ENCODE data around the gene ELL.
"Not testable (repeated sequence)": the region's sequence is repeated elsewhere in the genome, so short reads cannot be mapped to it uniquely, and the experiment has no call there.

Gene ELL

DNA sequence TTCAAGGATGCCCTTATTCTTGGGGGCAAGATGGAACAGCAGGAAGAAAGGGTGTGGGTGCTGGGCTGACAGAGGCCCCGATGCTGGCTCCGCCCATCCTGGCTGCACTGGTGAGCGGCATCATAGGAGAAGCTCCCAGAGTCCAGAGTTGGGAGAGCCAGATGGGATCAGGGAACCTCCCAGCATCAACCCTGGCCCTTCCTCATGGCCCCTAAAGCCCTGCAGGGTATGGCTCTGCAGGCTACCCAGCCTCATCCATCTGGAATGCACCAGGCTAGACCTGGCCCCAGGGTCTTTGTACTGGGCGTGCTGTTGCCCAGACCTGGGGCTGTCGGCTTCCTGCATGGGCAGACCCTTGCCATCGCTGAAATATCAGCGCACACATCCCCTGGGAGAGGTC is 7.9 kb upstream of the ELL start:
- no peak for DNase-seq

DNA sequence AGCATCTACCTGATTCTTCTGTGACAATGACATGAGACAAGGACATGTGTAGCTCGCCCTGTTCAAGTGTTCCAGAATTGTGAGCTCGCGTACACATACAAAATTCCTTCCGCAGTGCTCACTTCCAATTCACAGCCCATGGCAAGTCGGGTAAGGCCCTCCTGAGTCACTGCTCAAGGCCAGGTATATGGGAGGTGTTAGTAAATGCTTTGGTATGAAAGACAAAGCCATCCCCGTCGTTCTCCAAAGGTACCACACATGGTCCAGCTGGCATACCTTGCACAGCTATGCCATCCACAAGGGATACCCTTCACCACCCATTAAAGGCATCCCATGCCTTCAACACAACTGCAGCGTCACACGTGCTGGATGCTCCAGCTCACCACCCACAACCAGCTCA is 4.4 kb upstream of the ELL start:
- no peak for DNase-seq

DNA sequence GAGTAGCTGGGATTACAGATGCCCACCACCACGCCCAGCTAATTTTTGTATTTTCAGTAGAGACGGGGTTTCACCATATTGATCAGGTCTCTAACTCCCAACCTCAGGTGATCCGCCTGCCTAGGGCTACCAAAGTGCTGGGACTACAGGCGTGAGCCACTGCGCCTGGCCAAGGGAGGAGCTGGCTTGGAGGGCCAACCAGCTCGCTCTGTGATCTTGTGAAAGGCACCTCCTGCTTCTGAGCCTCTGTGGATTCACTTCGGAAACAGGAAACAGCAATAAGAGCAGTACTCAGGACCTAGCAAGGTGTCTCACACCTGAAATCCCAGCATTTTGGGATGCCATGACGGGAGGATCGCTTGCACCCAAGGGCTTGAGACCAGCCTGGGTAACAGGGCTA is 2.0 kb upstream of the ELL start:
- no peak for DNase-seq

DNA sequence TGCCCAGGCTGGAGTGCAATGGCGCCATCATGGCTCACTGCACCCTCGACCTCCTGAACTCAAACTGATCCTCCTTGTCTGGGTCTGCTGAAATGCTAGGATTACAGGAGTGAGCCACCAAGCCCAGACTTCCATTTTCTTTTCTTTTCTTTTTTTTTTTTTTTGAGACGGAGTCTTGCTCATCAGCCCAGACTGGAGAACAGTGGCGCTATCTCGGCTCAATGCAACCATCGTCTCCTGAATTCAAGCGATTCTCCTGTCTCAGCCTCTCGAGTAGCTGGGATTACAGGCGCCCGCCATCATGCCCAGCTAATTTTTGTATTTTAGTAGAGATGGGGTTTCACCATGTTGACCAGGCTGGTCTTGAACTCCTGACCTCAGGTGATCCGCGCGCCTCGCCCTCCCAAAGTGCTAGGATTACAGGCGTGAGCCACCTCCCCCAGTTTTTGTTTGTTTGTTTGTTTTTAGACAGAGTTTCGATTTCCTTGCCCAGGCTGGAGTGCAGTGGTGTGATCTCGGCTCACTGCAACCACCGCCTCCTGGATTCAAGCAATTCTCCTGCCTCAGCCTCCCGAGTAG is 1.1 kb upstream of the ELL start:
- not testable (repeated sequence) for DNase-seq

DNA sequence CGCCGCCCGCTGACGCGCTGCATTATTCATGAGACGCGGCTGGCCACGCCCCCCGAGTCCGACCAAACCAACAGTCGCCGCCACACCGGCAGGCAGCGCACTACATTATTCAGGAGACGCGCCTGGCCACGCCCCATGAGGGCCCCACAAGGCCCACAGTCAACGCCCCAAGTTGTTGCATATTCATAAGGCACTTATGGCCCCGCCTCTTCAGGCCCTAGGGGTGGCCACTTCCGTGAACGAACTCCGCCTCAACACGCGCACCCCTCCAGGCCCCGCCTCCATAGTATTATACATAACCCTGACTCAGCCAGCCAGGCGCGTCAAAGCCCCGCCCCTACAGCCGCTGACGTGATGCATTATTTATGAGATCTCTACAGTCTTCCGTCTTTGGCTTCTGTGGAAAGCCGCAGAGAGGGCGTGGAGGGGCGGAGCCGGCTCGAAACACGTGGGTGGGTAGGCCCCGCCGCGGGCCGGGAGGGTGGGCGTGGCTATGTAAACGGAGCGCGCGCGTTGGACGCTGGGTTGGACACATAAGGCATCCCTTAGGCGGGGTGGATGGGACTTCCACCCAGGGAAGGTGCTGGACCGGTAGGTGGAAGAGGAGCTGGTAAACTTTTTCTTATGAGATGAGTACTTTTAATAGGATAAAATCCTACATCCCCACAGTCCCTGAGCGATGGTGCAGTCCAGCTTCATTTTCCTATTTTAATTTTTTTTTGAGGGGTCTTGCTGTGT is 423 bp upstream of the ELL start:
- peak; percentile 100 for DNase-seq

DNA sequence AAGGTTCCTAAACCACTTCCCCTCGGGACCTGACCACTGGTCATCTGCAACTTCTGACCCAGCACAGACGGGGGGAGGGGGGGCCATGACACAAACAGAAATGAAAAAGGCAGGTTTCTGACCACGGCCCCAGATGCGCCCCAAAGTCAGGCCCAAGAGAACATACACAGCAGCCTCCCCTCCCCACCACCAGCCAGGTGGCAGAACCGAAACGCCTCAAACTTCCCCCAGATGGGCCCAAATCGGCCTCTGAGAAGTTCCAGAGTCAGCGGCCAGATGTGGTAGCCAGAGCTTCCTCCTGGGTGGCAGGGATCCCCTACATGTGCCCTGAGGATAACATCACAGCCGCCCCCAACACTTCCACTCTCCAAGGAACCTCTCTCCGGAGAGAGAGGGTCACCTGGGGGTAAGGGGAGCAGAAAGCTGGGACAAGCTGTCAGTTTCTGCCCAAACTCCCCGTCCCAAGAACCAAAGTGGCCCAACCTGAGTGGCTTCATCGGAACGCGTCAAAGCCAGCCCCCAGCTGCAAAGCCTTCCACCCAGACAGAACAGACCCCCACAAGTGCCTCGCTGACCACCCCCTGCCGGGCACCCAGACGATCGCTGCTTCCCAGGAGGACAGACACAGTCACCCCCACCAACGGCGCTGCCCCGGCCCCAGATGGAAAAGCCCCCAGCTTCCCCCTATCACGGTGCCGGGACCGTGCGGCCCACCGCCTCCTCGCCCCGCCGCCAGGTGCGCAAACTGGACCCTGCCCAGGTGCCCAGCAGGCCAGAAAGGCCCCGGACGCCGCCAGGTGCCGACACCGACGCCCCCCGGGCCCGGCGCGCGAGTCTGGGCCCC is 800 bp downstream of the ELL start:
- peak; percentile 21 for DNase-seq

DNA sequence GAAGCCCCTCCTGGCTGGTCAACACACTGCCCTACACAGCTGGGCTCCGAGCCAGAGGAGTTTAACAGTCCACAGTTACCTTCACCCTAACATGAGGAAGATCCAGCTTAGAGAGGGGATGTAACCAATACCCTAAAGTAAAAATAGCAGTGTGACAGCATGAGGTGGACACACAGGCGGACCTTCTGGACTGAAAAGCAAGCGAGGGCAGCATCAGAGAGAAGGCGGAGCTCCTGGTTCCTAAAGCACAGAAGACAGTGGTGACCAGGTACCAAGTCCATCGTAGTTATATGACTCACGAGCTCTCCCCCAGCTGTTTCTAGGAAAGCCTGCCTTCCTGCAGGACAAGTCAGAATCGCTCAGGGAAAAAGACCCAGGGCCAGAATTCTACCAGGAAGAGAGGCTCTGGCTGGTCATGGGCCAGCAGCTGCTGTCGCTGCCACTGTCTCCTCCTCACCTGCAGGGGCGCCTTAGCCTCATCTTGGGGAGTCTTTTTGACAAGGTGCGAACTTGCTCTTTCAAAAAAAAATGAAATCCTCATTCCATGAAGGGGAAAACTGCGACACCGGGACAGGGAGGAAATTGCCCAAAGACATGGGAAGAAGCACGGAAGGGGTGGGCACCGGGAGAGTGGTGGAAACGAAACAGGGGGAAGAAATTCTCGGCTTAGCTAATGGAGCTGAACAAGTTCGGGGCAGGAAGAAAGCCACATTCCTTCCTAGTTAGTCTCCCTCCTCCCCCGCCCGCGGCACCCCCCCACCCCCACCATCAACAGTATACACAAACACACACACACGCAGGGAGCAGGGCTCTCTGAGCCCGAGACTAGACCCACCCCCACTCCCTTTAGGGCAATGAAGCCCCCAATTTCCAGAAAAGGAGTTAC is 1.7 kb downstream of the ELL start:
- peak; percentile 60 for DNase-seq

DNA sequence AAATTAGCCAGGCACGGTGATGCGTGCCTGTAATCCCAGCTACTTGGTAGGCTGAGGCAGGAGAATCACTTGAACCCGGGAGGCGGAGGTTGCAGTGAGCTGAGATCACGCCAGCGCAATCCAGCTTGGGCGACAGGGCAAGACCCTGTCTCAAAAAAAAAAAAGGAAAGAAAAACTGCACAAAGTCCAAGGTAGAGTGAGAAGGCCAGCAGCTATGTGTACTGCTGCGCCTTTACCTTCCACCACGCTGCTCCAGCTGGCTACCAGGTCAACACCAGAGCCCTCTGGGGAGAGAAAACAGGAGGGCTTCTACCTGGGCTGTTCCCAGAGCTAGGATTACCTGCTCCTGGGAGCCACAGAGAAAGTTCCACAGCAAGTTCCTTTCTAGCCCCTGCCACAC is 3.2 kb downstream of the ELL start:
- no peak for DNase-seq

DNA sequence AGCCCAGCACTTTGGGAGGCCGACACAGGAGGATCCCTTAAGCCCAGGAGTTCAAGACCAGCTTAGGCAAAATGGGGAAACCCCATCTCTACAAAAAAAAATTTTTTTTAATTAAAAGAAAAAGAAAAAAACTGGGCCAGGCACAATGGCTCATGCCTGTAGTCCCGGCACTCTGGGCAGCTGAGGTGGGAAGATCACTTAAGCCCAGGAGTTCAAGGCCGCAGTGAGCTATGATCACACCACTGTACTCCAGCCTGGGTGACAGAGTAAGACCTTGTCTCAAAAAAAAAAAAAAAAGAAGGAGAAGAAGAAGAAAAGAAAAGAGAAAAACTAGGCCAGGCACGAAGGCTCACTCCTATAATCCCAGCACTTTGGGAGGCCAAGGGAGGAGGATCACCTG is 4.3 kb downstream of the ELL start:
- no peak for DNase-seq

DNA sequence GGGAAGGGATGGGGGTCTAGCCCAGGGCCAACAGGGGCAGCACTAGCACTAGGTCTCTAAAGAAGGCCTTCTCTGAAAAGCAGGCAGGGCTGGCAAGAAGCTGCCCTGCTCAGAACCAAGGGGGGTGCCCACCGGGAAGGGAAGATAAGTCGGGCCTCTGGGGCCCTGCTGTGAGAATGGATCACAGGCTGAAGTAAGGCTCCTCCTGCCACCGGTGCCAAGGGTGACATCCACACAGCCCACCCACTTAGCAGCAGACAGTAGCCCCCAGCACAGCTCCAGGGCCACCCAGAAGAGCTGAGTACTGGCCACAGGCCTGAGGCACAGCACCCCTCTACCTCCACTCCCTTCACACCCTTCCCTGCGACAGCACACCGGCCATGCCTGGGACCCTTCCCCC is 5.9 kb downstream of the ELL start:
- no peak for DNase-seq

DNA sequence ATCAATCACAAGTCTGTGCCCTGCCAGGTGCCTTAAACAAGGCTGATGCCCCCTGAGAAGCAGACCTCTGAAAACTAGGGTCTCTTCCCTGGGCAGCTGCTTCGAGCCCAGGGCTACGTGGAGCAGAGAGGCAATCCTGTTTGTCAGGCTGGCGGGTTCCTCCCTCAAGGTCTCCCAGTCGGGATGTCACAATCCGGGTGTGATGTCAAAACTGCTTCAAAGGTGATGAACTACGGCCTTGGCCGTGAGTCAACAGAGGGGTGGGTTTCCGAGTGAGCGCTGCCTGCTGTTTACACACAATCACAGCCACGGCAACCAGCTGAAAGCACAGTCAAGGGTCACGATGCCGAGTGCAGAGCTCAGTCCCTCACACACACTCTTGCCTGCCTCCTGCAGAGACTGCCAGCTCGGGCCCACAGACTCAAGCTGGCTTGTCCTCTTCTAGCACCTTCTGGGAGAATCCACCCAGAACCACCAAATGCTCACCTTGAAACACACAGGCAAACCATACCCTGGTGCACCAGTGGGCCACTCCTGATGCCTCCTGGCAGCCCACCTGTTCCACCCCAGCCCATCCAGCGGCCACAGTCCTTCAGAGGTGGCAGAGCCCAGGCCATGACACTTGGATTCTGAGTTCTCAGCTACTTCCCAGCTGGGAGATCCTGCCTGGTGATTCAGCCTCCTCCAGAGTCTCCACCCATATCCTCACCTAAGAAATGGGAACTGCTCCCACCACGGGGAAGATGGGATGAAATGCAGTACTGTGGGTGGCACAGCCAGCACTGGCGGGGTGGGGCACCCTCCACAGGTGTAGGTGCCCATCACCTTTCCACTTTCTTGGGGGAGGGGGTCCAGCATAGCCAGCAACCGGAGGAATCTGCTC is 6.8 kb downstream of the ELL start:
- peak; percentile 43 for DNase-seq

DNA sequence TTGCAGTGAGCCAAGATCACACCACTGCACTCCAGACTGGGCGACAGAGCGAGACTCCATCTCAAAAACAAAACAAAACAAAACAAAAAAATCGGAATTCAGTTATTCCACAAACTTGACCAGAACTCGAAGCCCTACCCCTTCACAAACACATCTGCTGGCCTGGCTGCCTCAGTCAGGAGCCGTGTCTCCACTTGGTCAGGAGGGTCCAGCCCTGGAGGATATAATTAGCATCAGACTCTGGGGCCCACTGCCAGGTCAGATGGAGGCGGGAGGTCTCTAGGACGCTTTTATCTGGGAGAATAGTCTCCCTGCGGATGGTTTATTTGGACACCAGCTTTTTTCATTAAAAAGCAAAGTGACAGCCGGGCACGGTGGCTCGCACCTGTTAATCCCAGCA is 8.0 kb downstream of the ELL start:
- no peak for DNase-seq

DNA sequence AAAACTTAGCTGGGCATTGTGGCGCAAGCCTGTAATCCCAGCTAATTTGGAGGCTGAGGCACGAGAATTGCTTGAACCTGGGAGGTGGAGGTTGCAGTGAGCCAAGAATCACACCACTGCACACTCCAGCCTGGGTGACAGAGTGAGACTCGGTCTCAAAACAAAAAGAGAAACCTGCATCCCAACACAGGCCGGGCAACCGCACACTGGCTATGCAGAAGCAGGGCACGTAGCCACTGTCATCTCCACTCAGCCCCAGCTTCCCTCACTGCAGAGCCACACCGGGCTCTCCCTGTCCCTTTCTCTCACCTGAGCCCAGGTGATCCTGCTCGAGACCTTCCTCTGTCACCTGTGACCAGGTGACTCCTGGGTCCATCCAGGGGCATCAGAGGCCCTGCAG is 11.7 kb downstream of the ELL start:
- no peak for DNase-seq

DNA sequence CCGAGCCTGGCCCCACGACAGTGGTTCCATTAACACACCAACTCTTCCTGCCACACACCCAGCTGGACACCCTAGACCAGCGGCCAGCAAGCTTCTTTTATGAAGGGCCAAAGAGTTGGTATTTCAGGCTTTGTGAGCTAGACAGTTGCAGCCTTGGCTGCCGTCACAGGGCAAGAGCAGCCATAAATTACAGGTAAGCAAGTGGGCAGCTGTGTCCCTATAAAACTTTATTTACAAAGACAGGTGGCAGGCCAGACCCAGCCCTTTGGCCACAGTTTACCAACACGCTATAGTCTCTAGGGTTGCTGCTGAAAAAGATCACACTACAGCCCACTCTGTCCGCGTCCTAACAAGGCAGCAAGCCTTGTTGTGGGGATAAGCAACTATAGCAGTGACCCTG is 13.3 kb downstream of the ELL start:
- DNase-seq: no peak

DNA sequence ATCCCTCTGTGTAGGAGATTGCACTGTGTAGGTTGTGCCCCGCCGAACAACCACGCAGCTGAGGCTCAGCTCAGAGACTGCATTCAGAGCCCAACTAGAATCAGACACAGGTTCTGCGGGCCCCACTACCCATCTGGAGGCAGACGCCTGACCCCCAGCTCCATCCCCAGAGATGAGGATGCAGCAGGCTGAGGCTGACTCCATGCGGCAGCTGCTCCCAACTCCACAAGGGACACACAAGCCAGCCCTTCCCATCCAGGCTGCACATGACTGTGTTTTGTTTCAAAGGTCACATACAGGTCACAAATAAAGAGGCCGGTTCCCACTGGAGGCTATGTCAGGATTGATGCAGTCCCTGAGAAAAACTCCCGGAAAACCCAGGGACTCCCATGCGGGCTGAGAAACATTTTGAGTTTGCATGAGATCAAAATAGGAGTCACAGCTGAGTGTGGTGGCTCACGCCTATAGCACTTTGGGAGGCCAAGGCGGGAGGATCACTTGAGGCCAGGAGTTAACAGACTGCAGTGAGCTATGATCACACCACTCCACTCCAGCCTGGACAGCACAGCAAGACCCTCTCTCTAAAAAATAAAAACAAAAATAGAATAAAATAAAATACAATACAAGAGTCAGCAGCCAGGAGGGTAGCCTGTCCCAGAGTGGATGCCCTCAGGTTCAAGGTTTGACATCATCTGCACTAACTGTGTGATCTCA is 14.0 kb downstream of the ELL start:
- no peak for DNase-seq

DNA sequence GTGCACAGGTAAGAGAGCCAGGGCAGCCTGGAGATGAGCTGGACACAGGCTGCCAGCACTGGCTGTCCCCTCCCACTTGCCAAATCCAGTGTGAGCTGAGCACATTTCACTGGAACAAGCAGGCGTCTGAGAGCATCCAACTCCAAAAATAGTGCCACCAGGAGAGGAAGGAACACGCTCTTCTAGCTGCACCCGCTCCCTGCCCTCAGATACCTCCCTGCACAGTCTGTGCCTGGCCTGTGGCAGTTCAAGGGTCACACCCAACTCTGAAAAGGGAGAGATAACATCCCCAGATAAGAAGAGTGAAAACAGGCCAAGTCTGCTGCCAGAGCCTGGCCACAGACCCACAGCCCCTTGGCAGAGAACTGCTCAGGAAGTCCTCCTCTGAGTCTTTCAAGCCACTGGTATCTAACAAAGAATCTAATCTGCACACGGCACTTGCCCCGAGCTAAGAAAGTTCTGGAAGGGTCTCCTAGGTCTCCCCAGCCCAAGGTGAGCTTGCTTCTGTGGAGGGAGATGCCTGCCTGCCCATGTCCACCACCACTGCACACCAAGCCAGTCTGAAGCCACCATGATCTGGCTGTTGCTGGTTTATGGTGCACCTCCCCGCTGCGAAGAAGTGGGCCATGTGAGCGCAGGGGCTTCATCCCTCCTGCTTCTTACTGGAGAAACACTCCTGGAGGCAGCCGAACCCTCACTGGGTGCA is 14.7 kb downstream of the ELL start:
- peak; percentile 53 for DNase-seq

DNA sequence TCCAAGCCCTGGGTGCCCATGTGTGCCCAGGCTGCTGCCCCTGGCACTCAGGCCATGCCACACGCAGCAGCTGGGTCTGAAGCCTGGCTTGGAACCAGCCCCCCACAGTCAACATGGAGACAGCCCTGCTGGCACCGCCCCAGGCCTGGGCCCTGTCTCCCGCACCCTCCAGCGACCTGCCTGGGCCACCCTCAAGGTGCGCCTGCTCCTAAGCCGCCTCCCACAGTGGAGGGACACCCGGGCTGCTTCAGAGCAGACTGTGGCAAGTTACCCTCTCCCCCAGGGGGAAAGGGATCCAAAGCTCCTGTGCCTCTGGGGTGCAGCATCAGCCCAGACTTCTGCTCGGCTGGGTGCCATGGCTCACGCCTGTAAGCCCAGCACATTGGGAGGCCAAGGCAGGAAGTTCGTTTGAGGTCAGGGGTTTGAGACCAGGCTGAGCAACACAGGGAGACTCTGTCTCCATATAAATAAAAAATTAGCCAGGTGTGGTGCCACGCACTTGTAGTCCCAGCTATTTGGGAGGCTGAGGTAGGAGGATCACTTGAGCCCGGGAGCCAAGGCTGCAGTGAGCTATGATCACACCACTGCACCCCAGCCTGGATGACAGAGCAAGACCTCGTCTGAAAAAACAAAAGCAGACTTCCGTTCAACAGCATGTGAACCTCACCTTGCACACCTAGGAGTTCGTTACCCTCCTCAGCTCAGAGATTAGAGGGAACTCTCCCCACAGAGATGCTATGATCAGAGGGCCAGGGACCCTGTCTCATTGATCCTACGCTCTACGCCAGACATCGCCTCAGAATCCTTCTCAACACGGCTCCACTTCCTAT is 15.6 kb downstream of the ELL start:
- peak; percentile 38 for DNase-seq

DNA sequence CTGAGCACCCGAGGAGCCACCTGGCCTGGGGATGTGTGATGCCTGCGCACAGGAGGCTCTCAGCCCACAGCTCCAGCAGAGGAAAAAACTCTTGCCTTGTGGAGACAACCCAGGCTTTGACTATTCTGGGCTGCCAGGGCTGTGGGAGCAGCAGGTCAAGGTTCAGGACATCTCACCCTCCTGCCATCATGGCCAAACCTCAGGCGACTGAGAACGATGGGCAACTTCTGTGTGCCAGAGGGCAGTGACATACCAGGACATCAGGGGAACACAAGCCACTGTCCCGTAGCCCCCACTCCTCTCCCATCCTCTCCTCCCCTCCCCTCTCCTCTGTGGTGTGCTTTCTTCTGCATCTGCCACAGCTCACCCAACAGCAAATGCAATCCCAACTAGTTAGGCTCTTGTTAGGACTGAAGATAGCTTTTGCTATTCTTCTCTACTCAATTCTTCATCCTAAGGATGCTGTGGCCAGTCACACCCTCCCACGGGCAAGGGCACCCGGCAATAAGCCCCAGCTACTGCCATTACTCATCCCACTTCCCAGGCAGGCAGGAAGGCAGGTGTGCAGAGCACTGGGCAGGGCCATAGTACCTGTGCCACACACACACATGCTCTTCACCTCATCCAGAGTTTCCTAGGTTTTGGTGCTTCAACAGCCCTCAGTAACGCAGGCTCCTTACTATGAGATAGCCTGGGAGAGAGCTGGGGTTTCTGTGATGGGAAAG is 16.8 kb downstream of the ELL start:
- no peak for DNase-seq

Data from central memory CD4-positive, alpha-beta T cell (primary cell).